Activated naive CD4-positive, alpha-beta T cell treated with anti-CD3 and anti-CD28 coated beads, Interleukin-2, amount 50 U/mL, for 16 hours (primary cell): ENCODE results near the gene BPTF.
"Not testable (repeated sequence)": the region's sequence is repeated elsewhere in the genome, so short reads cannot be mapped to it uniquely, and the experiment has no call there.

Source experiments
- DNase-seq: peaks from one replicate; pipeline ENCODE4 v3.0.0-alpha.2; 2020

The BPTF gene

GRCh38 chr17:67824735-67825626 is at the start of gene BPTF:
TSS of gene BPTF (plus strand) at chr17:67825503. CDS start at chr17:67825725, 222 bp downstream.
- DNase-seq, result peak; percentile 90

GRCh38 chr17:67779098-67779672 is 46.1 kb upstream of the BPTF start:
- peak; percentile 14 for DNase-seq

GRCh38 chr17:67784364-67785121 is 40.8 kb upstream of the BPTF start:
- DNase-seq, result no peak

GRCh38 chr17:67785122-67785477 is 40.2 kb upstream of the BPTF start:
- DNase-seq, result no peak

- no peak for DNase-seq
These were observed 39.8 kb upstream of the BPTF start for GRCh38 chr17:67785504-67785903.

GRCh38 chr17:67800495-67800928 is 24.8 kb upstream of the BPTF start:
- peak; percentile 42 for DNase-seq

- no peak for DNase-seq
These were observed 23.6 kb upstream of the BPTF start for GRCh38 chr17:67801626-67802175.

- DNase-seq, result no peak
These were observed 14.8 kb upstream of the BPTF start for GRCh38 chr17:67810464-67810863.

- not testable (repeated sequence) for DNase-seq
These were observed 12.9 kb upstream of the BPTF start for GRCh38 chr17:67812380-67812779.

GRCh38 chr17:67813803-67814180 is 11.5 kb upstream of the BPTF start:
- DNase-seq, result no peak

- no peak for DNase-seq
These were observed 6.9 kb upstream of the BPTF start for GRCh38 chr17:67818110-67819002.

- DNase-seq, result no peak
These were observed 5.6 kb upstream of the BPTF start for GRCh38 chr17:67819722-67820121.

GRCh38 chr17:67821871-67822367 is 3.4 kb upstream of the BPTF start:
- no peak for DNase-seq

- peak; percentile 49 for DNase-seq
These were observed 611 bp downstream of the BPTF start for GRCh38 chr17:67825627-67826601.

- peak; percentile 54 for DNase-seq
These were observed 4.0 kb downstream of the BPTF start for GRCh38 chr17:67829331-67829730.

GRCh38 chr17:67830440-67830839 is 5.1 kb downstream of the BPTF start:
- no peak for DNase-seq

GRCh38 chr17:67831268-67831667 is 6.0 kb downstream of the BPTF start:
- DNase-seq, result no peak

- no peak for DNase-seq
These were observed 7.8 kb downstream of the BPTF start for GRCh38 chr17:67833134-67833533.

- no peak for DNase-seq
These were observed 8.8 kb downstream of the BPTF start for GRCh38 chr17:67833946-67834631.

- no peak for DNase-seq
These were observed 9.3 kb downstream of the BPTF start for GRCh38 chr17:67834634-67835033.
